Measurements from ENCODE around the gene BAHD1.

- TF ChIP-seq CTCF (IDR thresholded peaks at IDR 0.05): no peak
- TF ChIP-seq POLR2A (IDR thresholded peaks at IDR 0.05): no peak
- TF ChIP-seq POLR2AphosphoS5 (IDR thresholded peaks at IDR 0.05): no peak
- no peak for TF ChIP-seq EP300 (IDR thresholded peaks at IDR 0.05; ENCODE audit: low read depth)
Measured at GRCh38 chr15:40487816-40488682, 47.3 kb downstream of the BAHD1 start.

All from transverse colon (tissue), 4 donors.